Tibial artery (tissue), 4 donors: ENCODE data around the gene NTRK3.

Experiments used
- DNase-seq, 2 donors: peaks; one replicate each; pipeline ENCODE4 v3.0.0-alpha.2; 2019
- H3K27ac ChIP-seq, 2 donors: fragments of 200-600 bp; sonication (generic) in 1 of 2; 1 replicate in 1 of 2; 2 replicates in 1 of 2; pipeline ENCODE4 v1.5.1; 2018 to 2019; ENCODE audit warnings: mild to moderate bottlenecking in 1 of 2
- H3K27me3 ChIP-seq, 2 donors: fragments of 200-600 bp; sonication (generic) in 1 of 2; one replicate each; pipeline versions ENCODE4 v1.5.1 to v1.6.0; 2016 to 2019
- H3K36me3 ChIP-seq, 3 donors: fragments of 200-600 bp; sonication (generic) in 2 of 3; one replicate each; pipeline ENCODE4 v1.5.1; 2016 to 2019; ENCODE audit warnings: mild to moderate bottlenecking in 2 of 3
- H3K4me1 ChIP-seq, 4 donors: fragments of 200-600 bp; sonication (generic) in 2 of 4; 1 replicate in 3 of 4; 2 replicates in 1 of 4; pipeline ENCODE4 v1.5.1; 2016 to 2019
- H3K4me3 ChIP-seq, 2 donors: fragments of 200-600 bp; sonication (generic) in 1 of 2; 1 replicate in 1 of 2; 2 replicates in 1 of 2; pipeline ENCODE4 v1.5.1; 2018 to 2019; ENCODE audit warnings: mild to moderate bottlenecking in 2 of 2
- H3K9me3 ChIP-seq, 3 donors: fragments of 200-600 bp; sonication (generic) in 1 of 3; one replicate each; pipeline ENCODE4 v1.5.1; 2016 to 2019
- CTCF ChIP-seq, 2 experiments: fragments of 200-600 bp in 1 of 2; fragments of 450-650 bp in 1 of 2; IDR thresholded peaks; one replicate each; pipeline ENCODE4 v1.5.1; 2017 to 2019; ENCODE audit warnings: antibody characterized with exemption in 2 of 2, mild to moderate bottlenecking in 1 of 2, moderate library complexity in 1 of 2
- intact Hi-C: fragments of 100-400 bp; cut with DNase I; formaldehyde crosslinking; loops from one replicate; pipeline ENCODE4 v1.15.0; 2023; ENCODE audit warnings: low total_unique reads

Gene NTRK3

GRCh38 chr15:88238618-88239430, 17.7 kb downstream of the NTRK3 start:
- no peak for TF ChIP-seq CTCF (IDR thresholded peaks at IDR 0.05)
- intact Hi-C loops: no loop called here
- Histone ChIP-seq H3K9me3 (no peaks in the 10 kb centered on the region), H3K4me3 (no peak overlapping the region), H3K36me3 (no peaks in the 10 kb centered on the region), H3K27me3 (no peaks in the 10 kb centered on the region), H3K4me1 (peaks cover 0 to 93% (median 29%) of the 10 kb centered on the region in 4 donors), H3K27ac (peak overlapping the region; percentile 81 to 82)
- DNase-seq: no peak

- no peak for DNase-seq
- Histone ChIP-seq H3K27me3 (no peaks in the 10 kb centered on the region), H3K9me3 (no peaks in the 10 kb centered on the region), H3K4me3 (no peak overlapping the region), H3K36me3 (no peaks in the 10 kb centered on the region), H3K4me1 (peaks cover 0 to 74% (median 21%) of the 10 kb centered on the region in 4 donors), H3K27ac (no peak overlapping the region)
- intact Hi-C loops: no loop called here
- TF ChIP-seq CTCF (IDR thresholded peaks at IDR 0.05): no peak
Observed at GRCh38 chr15:88234711-88235110, 21.8 kb downstream of the NTRK3 start.

- H3K4me3 ChIP-seq: no peak overlapping the region
- H3K4me1 ChIP-seq: peaks cover 0 to 67% (median 13%) of the 10 kb centered on the region in 4 donors
- no peaks in the 10 kb centered on the region for H3K27me3 ChIP-seq
- no peaks in the 10 kb centered on the region for H3K36me3 ChIP-seq
- no peak for TF ChIP-seq CTCF (IDR thresholded peaks at IDR 0.05)
- no peak for DNase-seq
- no peak overlapping the region for H3K27ac ChIP-seq
- H3K9me3 ChIP-seq: no peaks in the 10 kb centered on the region
- intact Hi-C loops: no loop called here
Observed at GRCh38 chr15:88233921-88234320, 22.6 kb downstream of the NTRK3 start.

GRCh38 chr15:88232771-88233201, 23.8 kb downstream of the NTRK3 start:
- Histone ChIP-seq H3K9me3 (no peaks in the 10 kb centered on the region), H3K4me3 (no peak overlapping the region), H3K27me3 (no peaks in the 10 kb centered on the region), H3K36me3 (no peaks in the 10 kb centered on the region), H3K4me1 (peaks cover 0 to 55% (median 10%) of the 10 kb centered on the region in 4 donors), H3K27ac (no peak overlapping the region)
- no peak for TF ChIP-seq CTCF (IDR thresholded peaks at IDR 0.05)
- intact Hi-C loops: no loop called here
- no peak for DNase-seq

- TF ChIP-seq CTCF (IDR thresholded peaks at IDR 0.05): no peak
- intact Hi-C loops: no loop called here
- Histone ChIP-seq H3K4me1 (peaks cover 0 to 51% (median 10%) of the 10 kb centered on the region in 4 donors), H3K36me3 (no peaks in the 10 kb centered on the region), H3K4me3 (no peak overlapping the region), H3K9me3 (no peaks in the 10 kb centered on the region), H3K27me3 (no peaks in the 10 kb centered on the region), H3K27ac (no peak overlapping the region)
- no peak for DNase-seq
Observed at GRCh38 chr15:88231909-88232644, 24.5 kb downstream of the NTRK3 start.
